Omental fat pad (tissue), 4 donors: ENCODE data around the gene CD58. TPM values are rescaled to one million over a fixed set of nuclear protein-coding genes. Genes with fewer than 3 reads are reported as not detected.
A peak's percentile ranks its signal among the peaks of the same experiment; 100 is the strongest.

Experiments
- ATAC-seq: fragments of 150-250 bp; one replicate; pipeline ENCODE4 v1.9.1; 2016; ENCODE audit warnings: mild to moderate bottlenecking, moderate library complexity; ENCODE audit not compliant: low FRiP score
- DNase-seq: peaks from one replicate; pipeline ENCODE4 v3.0.0-alpha.2; 2019; ENCODE audit warnings: low spot score
- CTCF ChIP-seq, 3 donors: fragments of 450-650 bp; IDR thresholded peaks; one replicate each; pipeline ENCODE4 v1.5.1; 2016 to 2017; ENCODE audit warnings: antibody characterized with exemption in 3 of 3, mild to moderate bottlenecking in 3 of 3, moderate library complexity in 2 of 3
- total RNA-seq, 4 donors: library from RNA; depleted of rRNA; stranded (reverse); fragments of >200 nt; gene quantifications; one replicate each; pipeline ENCODE4 v1.1.0, GENCODE V29; 2016

Gene CD58
- total RNA-seq, 4 donors from 2014 or later: 23.8 to 53.4 (median 27.1) TPM

- ATAC-seq (no peak), DNase-seq (no peak)
- no peak for TF ChIP-seq CTCF (IDR thresholded peaks at IDR 0.05)
These were observed 15.1 kb upstream of the CD58 start for GRCh38 chr1:116585886-116586285.

- no peak for TF ChIP-seq CTCF (IDR thresholded peaks at IDR 0.05)
- ATAC-seq: no peak
- no peak for DNase-seq
These were observed 10.6 kb upstream of the CD58 start for GRCh38 chr1:116581323-116581885.

- DNase-seq (no peak), ATAC-seq (peak; percentile 46)
These were observed 9.9 kb upstream of the CD58 start for GRCh38 chr1:116580446-116581322.

GRCh38 chr1:116579259-116579875, 8.5 kb upstream of the CD58 start:
- no peak for DNase-seq
- no peak for TF ChIP-seq CTCF (IDR thresholded peaks at IDR 0.05)
- ATAC-seq: peak; percentile 74

More at GRCh38 chr1:116580446-116581322, 9.9 kb upstream of the CD58 start:
- TF ChIP-seq CTCF (IDR thresholded peaks at IDR 0.05): no peak

GRCh38 chr1:116578581-116578980, 7.8 kb upstream of the CD58 start:
- ATAC-seq (no peak), DNase-seq (no peak)
- TF ChIP-seq CTCF (IDR thresholded peaks at IDR 0.05): no peak

- ATAC-seq (no peak), DNase-seq (no peak)
- TF ChIP-seq CTCF (IDR thresholded peaks at IDR 0.05): no peak
These were observed 7.0 kb upstream of the CD58 start for GRCh38 chr1:116577759-116578314.
